Activated CD4-positive, alpha-beta T cell treated with anti-CD3 and anti-CD28 coated beads, Interleukin-2, amount 50 U/mL, for 1 hour (primary cell): ENCODE data around the gene HTR2A.

ENCODE experiments used
- DNase-seq: peaks from one replicate; pipeline ENCODE4 v3.0.0-alpha.2; 2020

Gene HTR2A

GRCh38 chr13:46896341-46897137 is at the start of gene HTR2A:
Gene HTR2A (minus strand): TSS chr13:46897053. CDS start chr13:46895906, 1,147 bp downstream.
- no peak for DNase-seq

- DNase-seq: no peak
These were observed 39.7 kb upstream of the HTR2A start for GRCh38 chr13:46936525-46936924.

GRCh38 chr13:46934749-46935148 is 37.9 kb upstream of the HTR2A start:
- no peak for DNase-seq

GRCh38 chr13:46926916-46927590 is 30.2 kb upstream of the HTR2A start:
- no peak for DNase-seq

- no peak for DNase-seq
These were observed 28.6 kb upstream of the HTR2A start for GRCh38 chr13:46925486-46925885.

DNA sequence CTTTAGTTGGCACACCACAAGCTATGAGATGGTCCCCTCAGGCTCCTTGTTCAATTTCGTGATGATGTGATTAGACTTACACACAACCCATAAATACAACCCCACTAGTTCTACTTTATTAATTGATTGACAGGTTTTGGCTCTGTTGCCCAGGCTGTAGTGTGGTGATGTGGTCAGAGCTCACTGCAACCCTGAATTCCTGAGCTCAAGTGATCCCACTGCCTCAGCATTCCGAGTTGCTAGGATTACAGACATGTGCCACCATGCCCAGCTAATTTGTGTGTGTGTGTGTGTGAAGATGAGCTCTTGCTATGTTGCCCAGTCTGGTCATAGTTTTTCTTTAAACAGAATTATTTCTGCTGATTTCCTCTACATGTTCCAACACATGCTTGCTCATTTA is 17.5 kb upstream of the HTR2A start:
- no peak for DNase-seq

- DNase-seq: no peak
These were observed 16.9 kb upstream of the HTR2A start for GRCh38 chr13:46913757-46914156.

DNA sequence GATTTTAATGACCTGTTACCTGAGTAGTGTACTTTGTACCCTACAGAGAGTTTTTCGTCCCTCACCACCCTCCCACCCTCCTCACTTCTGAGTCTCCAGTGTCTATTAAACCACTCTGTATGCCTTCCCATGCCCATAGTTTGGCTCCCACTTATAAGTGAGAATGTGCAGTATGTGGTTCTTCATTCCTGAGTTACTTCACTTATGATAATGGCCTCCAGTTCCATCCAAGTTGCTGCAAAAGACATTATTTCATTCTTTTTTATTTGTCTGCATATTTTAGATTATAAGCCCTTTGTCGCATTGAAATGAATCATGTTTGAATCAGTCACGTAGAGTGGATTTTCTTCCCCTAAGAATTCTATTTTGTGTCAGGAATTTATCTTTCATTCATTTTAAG is 12.2 kb upstream of the HTR2A start:
- DNase-seq: no peak

GRCh38 chr13:46908501-46908900 is 11.6 kb upstream of the HTR2A start:
- no peak for DNase-seq

DNA sequence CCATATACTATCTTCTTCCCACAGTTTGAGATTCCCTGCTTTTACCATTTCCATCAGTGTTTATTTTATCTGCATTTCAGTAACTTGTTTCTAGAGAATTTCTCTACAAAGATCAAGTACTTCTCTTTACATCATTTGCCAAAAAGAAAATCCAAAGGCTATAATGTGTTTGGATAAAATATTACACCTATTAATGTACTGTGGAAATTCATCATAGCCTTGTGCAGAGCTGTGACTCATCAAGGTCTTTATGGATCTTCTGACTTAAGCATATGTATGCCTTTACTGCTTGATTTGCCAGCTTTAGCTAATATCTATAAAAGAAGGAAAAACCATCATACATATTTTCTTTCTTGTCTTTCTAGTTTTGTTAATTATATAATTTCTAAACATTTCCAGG is 9.6 kb upstream of the HTR2A start:
- no peak for DNase-seq

GRCh38 chr13:46905249-46905648 is 8.4 kb upstream of the HTR2A start:
- no peak for DNase-seq

- DNase-seq: no peak
These were observed 6.9 kb upstream of the HTR2A start for GRCh38 chr13:46903748-46904147.

DNA sequence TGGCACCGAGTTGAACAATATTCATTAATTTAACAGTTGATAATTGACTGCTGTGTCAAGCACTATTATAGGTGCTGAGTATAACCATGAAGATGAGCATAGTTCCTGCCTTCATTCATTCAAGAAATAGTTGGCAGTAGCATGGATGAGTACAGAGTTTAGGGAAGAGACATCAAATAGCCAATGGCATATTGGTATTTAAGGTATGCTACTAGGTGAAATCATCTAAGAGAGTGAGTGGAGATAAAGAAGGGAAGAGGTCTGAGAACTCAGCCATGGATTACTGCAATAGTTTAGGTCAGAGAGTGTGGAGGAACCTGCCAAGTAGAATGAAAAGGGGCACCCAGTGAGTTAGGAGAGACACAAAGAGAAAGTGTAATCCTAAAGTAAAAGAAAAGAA is 4.9 kb upstream of the HTR2A start:
- DNase-seq: no peak

DNA sequence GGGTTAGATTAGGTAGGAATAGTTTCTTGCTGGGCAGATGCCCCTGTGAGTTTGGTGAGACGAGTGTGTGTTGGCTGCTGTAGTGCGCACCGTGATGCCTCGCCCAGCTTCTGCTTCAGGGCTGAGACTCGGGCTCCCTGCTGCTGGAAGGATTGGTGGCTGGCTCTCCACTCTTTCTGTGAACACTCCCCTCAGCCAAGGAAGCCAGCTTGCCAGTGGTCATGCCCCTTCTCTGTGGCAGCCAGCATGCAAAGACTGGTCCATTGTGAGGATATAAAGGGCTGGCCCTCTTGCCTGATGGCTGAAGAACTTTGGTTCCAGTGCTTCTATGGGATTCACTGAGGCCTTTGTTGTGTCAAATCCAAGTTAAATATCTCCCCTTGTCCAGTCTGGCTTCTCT is 2.9 kb upstream of the HTR2A start:
- no peak for DNase-seq

- DNase-seq: no peak
These were observed 1.5 kb downstream of the HTR2A start for GRCh38 chr13:46895381-46895780.

DNA sequence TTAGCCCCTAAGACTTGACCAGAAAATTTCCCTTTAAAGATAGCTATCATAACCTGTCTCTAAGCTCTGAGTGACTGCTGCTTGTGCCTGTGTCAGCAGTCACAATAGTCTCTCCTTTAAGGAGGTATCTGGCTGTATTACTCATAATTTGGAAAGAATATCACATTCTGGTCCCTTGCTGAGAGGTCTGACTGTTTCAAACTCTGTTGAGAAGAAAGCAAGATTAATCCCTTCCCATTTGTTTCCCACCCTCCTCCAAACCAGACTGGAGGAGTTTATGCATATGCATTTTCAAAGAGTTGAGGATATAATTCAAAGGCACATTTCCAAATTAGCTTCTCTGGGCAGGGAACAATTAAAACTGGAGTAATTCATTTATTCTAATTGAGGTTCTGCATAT is 2.3 kb downstream of the HTR2A start:
- DNase-seq: no peak

- peak; percentile 51 for DNase-seq
These were observed 2.9 kb downstream of the HTR2A start for GRCh38 chr13:46893798-46894560.

DNA sequence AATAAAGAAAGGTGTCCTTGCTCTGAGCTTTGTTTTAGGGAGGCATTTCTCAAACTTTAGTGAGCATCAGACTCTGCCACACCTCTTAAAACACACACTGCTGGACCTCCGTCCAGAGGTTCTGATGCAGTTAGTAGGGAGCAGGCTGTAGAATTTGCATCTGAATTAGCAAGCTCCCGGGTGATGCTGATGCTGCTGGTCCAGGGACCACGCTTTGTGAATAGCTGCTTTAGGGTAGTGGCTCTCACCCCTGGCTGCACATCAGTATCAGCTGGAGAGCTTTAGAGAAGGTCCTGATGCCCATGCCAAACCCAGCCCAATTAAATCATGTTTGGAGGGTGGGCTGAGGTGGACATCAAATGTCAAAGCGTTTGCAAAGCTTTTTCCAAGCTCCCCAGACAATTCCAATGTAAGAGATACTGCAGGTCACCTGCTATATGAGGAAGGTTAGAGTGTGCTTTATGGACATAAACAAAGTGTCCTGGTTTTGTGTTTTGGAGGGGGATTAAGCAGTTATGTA is 3.6 kb downstream of the HTR2A start:
- DNase-seq: no peak

DNA sequence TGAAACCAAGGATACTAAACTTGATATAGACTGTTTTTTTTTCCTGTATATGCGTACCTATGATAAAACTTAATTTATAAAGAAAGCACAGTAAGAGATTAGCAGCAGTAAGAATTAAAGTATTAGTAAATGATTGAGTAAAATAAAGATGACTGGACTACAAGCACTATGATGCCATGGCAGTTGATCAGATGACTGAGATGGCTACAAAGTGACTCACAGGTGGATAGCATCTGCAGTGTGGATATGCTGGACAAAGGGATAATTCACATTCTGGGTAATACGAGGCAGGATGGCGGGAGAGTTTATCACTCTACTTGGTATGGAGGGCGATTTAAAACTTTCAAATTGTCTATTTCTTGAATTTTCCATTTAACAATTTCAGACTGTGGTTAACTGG is 11.8 kb downstream of the HTR2A start:
- no peak for DNase-seq

DNA sequence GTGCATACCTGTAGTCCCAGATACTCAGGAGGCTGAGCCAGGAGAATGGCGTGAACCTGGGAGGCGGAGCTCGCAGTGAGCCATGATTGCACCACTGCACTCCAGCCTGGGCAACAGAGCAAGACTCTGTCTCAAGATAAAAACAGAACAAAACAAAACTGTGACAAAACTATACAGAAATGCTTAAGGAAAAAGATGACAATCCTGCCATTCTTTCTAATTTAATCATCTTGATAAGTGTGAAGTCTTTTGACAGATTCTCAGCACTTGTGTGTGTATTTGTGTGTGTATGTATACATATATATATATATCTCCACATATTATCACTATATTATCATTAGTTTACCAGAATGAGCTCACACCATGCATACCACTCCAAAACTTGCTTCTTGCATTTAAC is 12.3 kb downstream of the HTR2A start:
- no peak for DNase-seq

- DNase-seq: no peak
These were observed 15.2 kb downstream of the HTR2A start for GRCh38 chr13:46881621-46882020.

DNA sequence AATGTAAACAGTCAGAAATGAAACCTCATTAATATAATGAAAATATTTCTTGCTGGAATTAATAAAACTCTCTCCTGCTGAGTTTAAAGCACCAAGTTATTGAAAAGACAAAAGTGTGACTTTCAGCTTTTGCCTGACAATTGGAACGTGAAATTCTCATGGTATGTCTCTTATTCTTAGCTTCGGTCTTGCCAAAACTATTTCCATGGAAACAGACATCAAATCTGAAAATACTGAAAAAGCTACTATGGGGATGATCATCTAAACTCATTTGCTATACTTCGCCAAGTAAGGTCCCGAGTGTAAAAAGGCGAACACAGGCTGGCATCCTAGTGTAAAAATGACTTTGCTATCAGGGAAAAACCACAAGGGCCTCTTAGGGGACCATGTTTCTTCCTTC is 22.8 kb downstream of the HTR2A start:
- no peak for DNase-seq

- DNase-seq: no peak
These were observed 25.3 kb downstream of the HTR2A start for GRCh38 chr13:46871557-46871956.

- no peak for DNase-seq
These were observed 28.8 kb downstream of the HTR2A start for GRCh38 chr13:46868091-46868490.
